HEK293T (cell line): Measurements from ENCODE around the gene FIGLA.

ENCODE experiments used
- CTCF ChIA-PET: fragments of 350-600 bp; formaldehyde crosslinking; extraction: SDS; loops from one replicate; lab custom pipeline; 2021; ENCODE audit warnings: antibody characterized with exemption, inconsistent platforms; lab: Yijun Ruan, JAX
- POLR2A ChIA-PET: fragments of 350-600 bp; formaldehyde crosslinking; extraction: SDS; loops from one replicate; lab custom pipeline; 2020; ENCODE audit warnings: antibody characterized with exemption, inconsistent platforms; lab: Yijun Ruan, JAX
- DNase-seq: peaks from one replicate; pipeline ENCODE4 v3.0.0; 2012; ENCODE audit warnings: mixed read lengths; ENCODE audit errors: extremely low spot score
- ARNT ChIP-seq: fragments of 450-650 bp; IDR thresholded peaks from 2 replicates; pipeline ENCODE4 v1.6.1; 2017; ENCODE audit warnings: mild to moderate bottlenecking
- BHLHE40 ChIP-seq: fragments of 450-650 bp; IDR thresholded peaks from 2 replicates; pipeline ENCODE4 v1.6.1; 2016; ENCODE audit warnings: mild to moderate bottlenecking, moderate library complexity, borderline replicate concordance
- CTBP1 ChIP-seq: fragments of 450-650 bp; IDR thresholded peaks from 2 replicates; pipeline ENCODE4 v1.6.1; 2016; ENCODE audit warnings: borderline replicate concordance
- ELF4 ChIP-seq: fragments of 450-650 bp; IDR thresholded peaks from 2 replicates; pipeline ENCODE4 v1.6.1; 2017; ENCODE audit warnings: antibody characterized with exemption
- FOXA1 ChIP-seq: fragments of 450-650 bp; IDR thresholded peaks from 2 replicates; pipeline ENCODE4 v1.6.1; 2016; ENCODE audit warnings: mild to moderate bottlenecking
- FOXK2 ChIP-seq: fragments of 450-650 bp; IDR thresholded peaks from 2 replicates; pipeline ENCODE4 v1.6.1; 2016; ENCODE audit warnings: mild to moderate bottlenecking
- FOXM1 ChIP-seq: fragments of 450-650 bp; IDR thresholded peaks from 2 replicates; pipeline ENCODE4 v1.6.1; 2017; ENCODE audit warnings: mild to moderate bottlenecking, borderline replicate concordance
- HDGF ChIP-seq: fragments of 450-650 bp; IDR thresholded peaks from 2 replicates; pipeline ENCODE4 v1.6.1; 2017; ENCODE audit warnings: antibody characterized with exemption, borderline replicate concordance
- L3MBTL2 ChIP-seq: fragments of 450-650 bp; conservative IDR thresholded peaks from 2 replicates; pipeline ENCODE4 v1.6.1; 2016; ENCODE audit warnings: mild to moderate bottlenecking
- LEF1 ChIP-seq: fragments of 450-650 bp; IDR thresholded peaks from 2 replicates; pipeline ENCODE4 v1.6.1; 2017; ENCODE audit warnings: mild to moderate bottlenecking, borderline replicate concordance
- NFRKB ChIP-seq: fragments of 450-650 bp; IDR thresholded peaks from 2 replicates; pipeline ENCODE4 v1.6.1; 2016; ENCODE audit warnings: mild to moderate bottlenecking, moderate library complexity
- SP1 ChIP-seq: fragments of 450-650 bp; IDR thresholded peaks from 2 replicates; pipeline ENCODE4 v1.6.1; 2017
- SUZ12 ChIP-seq: fragments of 450-650 bp; IDR thresholded peaks from 2 replicates; pipeline ENCODE4 v1.6.1; 2016; ENCODE audit warnings: mild to moderate bottlenecking
- TARDBP ChIP-seq: fragments of 450-650 bp; IDR thresholded peaks from 2 replicates; pipeline ENCODE4 v1.6.1; 2016
- ZNF384 ChIP-seq: fragments of 450-650 bp; IDR thresholded peaks from 2 replicates; pipeline ENCODE4 v1.6.1; 2016
- TF ChIP-seq, protein P1 (sequence below): fragments of 450-650 bp; IDR thresholded peaks from 2 replicates; pipeline ENCODE4 v1.6.1; 2016

Gene FIGLA

DNA sequence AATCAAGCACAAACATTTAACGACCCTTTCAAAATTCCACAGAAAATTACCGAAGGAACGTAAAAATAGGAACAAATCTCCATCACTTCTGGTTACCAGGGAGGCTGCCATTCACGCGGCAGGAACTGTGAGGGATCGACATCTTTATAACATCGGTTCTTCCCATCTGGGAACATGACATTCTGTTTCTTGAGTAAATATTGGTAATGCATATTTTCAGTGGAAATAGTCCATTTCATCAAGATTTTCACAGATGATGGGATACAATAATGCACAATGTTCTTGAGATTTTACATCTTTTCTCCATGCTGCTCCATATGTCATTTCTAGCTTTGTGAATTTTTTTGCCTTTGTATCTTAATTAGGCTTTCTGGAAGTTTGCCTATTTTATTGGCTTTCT, 32.5 kb downstream of the FIGLA start:
- DNase-seq = no peak
- CTCF ChIA-PET = interaction anchor here (1.6 kb wide), 1 partner anchor 10 kb away, joined by 7 read pairs; the partner anchor contains the start of gene ADD2
- TF ChIP-seq FOXA1 = no peak
- no peak for TF ChIP-seq ARNT
- TF ChIP-seq ZNF384 = no peak
- no peak for TF ChIP-seq FOXK2
- TF ChIP-seq FOXM1 = no peak
- TF ChIP-seq TARDBP = no peak
- POLR2A ChIA-PET = no interaction called here

DNA sequence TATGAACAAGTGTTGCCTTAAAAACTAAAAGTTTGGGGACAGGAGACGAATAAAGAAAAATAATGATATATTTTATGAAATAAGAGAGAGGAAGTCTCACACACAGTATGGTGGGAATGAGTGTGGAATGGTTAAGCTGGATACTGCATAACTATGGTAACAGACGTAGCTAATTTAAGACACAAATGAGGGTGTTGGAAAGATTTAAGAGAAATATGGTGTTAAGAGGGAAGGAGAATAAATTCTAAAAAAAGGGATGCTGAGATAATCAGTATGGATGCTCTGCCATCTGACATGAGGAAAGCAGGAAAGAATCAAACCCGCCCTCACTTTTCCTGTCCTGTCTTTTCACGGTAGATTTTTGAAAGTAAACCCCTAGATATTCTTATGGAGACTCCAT, 33.1 kb downstream of the FIGLA start:
- TF ChIP-seq NFRKB (no peak), FOXK2 (no peak), TARDBP (no peak), FOXM1 (no peak), CTBP1 (no peak), FOXA1 (no peak), SUZ12 (no peak), BHLHE40 (no peak), SP1 (no peak), L3MBTL2 (no peak)
- POLR2A ChIA-PET = no interaction called here
- DNase-seq = no peak
- CTCF ChIA-PET = interaction anchor here (1.6 kb wide), 1 partner anchor 11 kb away, joined by 7 read pairs; the partner anchor contains the start of gene ADD2

DNA sequence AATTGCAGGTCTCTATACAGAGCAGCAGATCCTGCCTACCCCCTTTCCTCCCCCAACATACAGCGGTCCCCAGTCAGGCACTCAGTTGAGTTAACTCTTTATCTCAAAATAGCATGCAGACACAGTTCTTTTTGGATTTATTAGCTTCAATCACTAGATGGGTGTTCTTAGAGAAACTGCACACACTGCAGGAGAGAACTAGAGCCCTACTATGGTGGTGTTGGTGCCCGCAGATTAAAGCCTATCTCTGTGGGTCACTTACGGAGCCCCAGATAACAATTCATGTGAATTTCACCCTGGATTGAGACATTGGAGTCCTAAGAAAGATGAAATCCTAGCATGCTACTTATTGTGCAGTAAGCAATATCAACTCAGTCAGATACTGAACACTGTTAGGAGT, 34.3 kb downstream of the FIGLA start:
- no peak for DNase-seq
- TF ChIP-seq CTBP1 (no peak), NFRKB (no peak), BHLHE40 (no peak), FOXA1 (no peak), LEF1 (no peak), L3MBTL2 (no peak), ZNF384 (no peak), ARNT (no peak), SP1 (no peak), TARDBP (no peak), FOXK2 (no peak), HDGF (no peak)
- TF ChIP-seq, protein P1, sequence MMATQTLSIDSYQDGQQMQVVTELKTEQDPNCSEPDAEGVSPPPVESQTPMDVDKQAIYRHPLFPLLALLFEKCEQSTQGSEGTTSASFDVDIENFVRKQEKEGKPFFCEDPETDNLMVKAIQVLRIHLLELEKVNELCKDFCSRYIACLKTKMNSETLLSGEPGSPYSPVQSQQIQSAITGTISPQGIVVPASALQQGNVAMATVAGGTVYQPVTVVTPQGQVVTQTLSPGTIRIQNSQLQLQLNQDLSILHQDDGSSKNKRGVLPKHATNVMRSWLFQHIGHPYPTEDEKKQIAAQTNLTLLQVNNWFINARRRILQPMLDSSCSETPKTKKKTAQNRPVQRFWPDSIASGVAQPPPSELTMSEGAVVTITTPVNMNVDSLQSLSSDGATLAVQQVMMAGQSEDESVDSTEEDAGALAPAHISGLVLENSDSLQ = no peak
- ChIA-PET POLR2A (no interaction called here), CTCF (interaction anchor here (1.4 kb wide), 1 partner anchor 8 kb away, joined by 3 read pairs; no protein-coding TSS in a partner anchor)

DNA sequence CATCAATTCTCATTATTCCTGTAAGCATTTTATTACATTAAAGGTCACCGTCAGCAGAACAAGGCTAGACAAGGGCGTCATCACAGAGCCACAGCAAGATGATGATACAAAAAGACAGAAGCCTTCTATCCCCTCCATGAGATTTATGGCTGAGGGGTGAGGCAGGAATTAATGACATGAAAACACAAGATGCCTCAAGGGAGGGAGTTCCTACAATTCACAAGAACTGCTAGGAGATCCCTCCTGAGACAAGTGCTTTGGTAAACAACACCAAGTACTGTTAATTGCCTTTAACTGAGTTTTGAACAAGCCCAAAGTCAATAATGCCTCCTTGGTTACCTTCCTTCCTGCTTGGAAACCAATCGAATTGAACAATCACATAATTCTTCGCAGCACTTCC, 36.5 kb downstream of the FIGLA start:
- TF ChIP-seq LEF1 (no peak), SUZ12 (no peak), FOXK2 (no peak), TARDBP (no peak), BHLHE40 (no peak), L3MBTL2 (no peak), FOXA1 (no peak), ELF4 (no peak), FOXM1 (no peak), ZNF384 (no peak), HDGF (no peak), ARNT (no peak), CTBP1 (no peak), SP1 (no peak)
- CTCF ChIA-PET = no interaction called here
- POLR2A ChIA-PET = no interaction called here
- DNase-seq = no peak

DNA sequence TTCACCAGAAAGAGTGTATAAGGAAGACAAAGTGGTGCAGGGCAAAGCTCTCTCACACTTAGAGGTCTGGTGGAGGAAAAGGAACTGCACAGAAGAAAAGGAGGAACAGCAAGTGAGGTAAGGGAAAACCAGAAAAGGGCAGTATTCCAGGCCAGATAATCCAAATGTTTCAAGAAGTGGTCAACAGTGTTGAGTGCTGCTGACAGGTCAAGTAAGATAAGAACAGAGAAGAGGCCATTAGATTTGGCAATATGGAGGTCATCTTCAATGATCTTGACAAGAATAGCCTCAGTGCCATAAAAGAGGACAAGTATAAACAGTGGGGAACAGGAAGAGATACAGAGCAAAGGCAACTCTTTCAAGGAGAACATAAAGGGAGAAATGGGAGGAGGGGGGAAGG, 37.4 kb downstream of the FIGLA start:
- TF ChIP-seq FOXA1 (no peak), SP1 (no peak), L3MBTL2 (no peak), ELF4 (no peak), HDGF (no peak), BHLHE40 (no peak), NFRKB (no peak), FOXK2 (no peak), TARDBP (no peak), ZNF384 (no peak), FOXM1 (no peak), ARNT (no peak), LEF1 (no peak), SUZ12 (no peak), CTBP1 (no peak)
- TF ChIP-seq, protein P1 = no peak
- DNase-seq = no peak
- ChIA-PET CTCF (no interaction called here), POLR2A (no interaction called here)

DNA sequence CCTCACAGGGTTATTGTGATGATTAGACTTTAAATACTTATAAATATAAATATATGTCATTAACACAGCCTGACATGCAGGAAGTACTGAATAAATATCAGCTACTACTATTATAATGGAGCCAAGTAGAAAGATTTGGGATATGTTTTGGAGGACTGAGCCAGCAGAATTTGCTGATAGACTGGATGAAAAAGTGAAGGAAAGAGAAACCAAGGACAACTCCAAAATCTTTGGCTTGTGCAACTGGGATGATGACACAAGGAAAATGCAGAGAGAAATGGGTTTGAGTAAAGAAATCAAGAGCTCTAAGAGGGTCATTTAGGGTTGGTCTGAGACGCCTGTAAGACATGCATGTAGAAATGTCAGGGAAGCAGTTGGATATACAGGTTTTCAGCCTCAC, 38.0 kb downstream of the FIGLA start:
- CTCF ChIA-PET = no interaction called here
- DNase-seq = no peak
- POLR2A ChIA-PET = no interaction called here
- TF ChIP-seq ZNF384 (no peak), FOXA1 (no peak), TARDBP (no peak), BHLHE40 (no peak)

DNA sequence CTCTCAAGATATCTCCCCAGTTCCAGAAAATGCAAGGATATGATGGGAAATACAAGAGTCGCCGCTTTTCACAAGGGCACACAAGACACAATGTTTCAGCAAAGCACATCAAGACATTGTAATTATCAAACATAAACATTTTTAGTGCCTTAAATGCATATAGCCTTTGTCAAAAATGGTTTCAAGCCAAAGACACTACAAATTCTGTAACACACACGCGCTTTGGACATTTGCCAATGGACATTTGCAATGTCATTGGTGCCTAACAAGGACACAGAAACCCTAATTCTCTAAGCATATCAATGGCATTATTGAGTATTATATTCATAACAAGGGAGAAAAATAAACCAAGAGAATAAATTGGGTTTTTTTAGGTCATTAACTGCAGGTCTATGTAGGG, 38.6 kb downstream of the FIGLA start:
- CTCF ChIA-PET = no interaction called here

More for the DNA sequence above, 38.6 kb downstream of the FIGLA start:
- no peak for TF ChIP-seq FOXM1
- no peak for TF ChIP-seq SP1
- no peak for TF ChIP-seq ARNT
- TF ChIP-seq L3MBTL2 = no peak
- TF ChIP-seq TARDBP = no peak
- TF ChIP-seq FOXK2 = no peak
- TF ChIP-seq BHLHE40 = no peak
- no peak for TF ChIP-seq HDGF
- TF ChIP-seq, protein P1 = no peak
- no peak for TF ChIP-seq CTBP1
- no peak for TF ChIP-seq ELF4
- TF ChIP-seq SUZ12 = no peak
- TF ChIP-seq FOXA1 = no peak
- TF ChIP-seq ZNF384 = no peak
- TF ChIP-seq NFRKB = no peak
- no peak for TF ChIP-seq LEF1
- POLR2A ChIA-PET = no interaction called here
- no peak for DNase-seq
